K562 (cell line): ENCODE measurements around the gene AIM2.

Experiments used
- DLX4 ChIP-seq: fragments of 250-450 bp; sonication (Bioruptor Pico); IDR thresholded peaks from 2 replicates; pipeline ENCODE4 v1.6.1; 2021; ENCODE audit warnings: mild to moderate bottlenecking
- POLR2A ChIP-seq: fragments of 450-650 bp; conservative IDR thresholded peaks from 2 replicates; pipeline ENCODE4 v1.6.1; 2016
- YY1 ChIP-seq, 3 experiments: IDR thresholded peaks; 2 replicates each; pipeline ENCODE4 v1.6.1; 2011; ENCODE audit warnings: low read length in 2 of 3, mild to moderate bottlenecking in 2 of 3, moderate library complexity in 2 of 3, borderline replicate concordance in 1 of 3, control low read depth in 1 of 3, low read depth in 1 of 3; ENCODE audit not compliant: insufficient read depth in 3 of 3, insufficient replicate concordance in 2 of 3, control insufficient read depth in 1 of 3, insufficient read length in 1 of 3; ENCODE audit errors: extremely low read depth in 1 of 3
- ZNF121 ChIP-seq: sonication (generic); formaldehyde crosslinking; conservative IDR thresholded peaks from 2 replicates; pipeline ENCODE4 v1.8.0; 2022; ENCODE audit warnings: missing genetic modification reagents
- TF ChIP-seq, protein P1 (sequence below), 2 experiments: fragments of 450-650 bp; IDR thresholded peaks; 2 replicates each; pipeline ENCODE4 v1.6.1; 2016

DNA sequence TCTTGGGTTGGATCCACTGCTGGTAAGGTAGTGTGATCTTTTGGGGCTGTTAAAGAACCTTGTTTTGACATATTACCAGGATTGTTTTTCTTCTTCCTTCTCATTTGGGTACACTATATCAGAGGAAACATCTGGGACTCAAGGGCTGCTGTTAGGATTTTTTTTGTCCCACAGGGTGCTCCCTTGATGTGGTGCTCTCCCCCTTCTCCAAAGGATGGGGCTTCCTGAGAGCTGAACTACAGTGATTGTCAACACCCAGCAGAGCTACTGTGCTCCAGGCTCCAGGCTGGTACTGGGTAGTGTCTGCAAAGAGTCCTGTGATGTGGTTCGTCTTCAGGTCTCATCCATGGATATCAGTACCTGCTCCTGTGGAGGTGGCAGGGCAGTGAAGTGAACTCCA is 46.3 kb downstream of the AIM2 start:
- TF ChIP-seq POLR2A = no peak
- TF ChIP-seq DLX4 = no peak
- TF ChIP-seq YY1 (IDR thresholded peaks at IDR 0.05; ENCODE audit: borderline replicate concordance in 1 of 3, control insufficient read depth in 1 of 3, extremely low read depth in 1 of 3, insufficient read depth in 3 of 3, insufficient read length in 1 of 3, insufficient replicate concordance in 2 of 3, low read depth in 1 of 3, low read length in 2 of 3) = no peak
- no peak for TF ChIP-seq ZNF121
- TF ChIP-seq, protein P1, sequence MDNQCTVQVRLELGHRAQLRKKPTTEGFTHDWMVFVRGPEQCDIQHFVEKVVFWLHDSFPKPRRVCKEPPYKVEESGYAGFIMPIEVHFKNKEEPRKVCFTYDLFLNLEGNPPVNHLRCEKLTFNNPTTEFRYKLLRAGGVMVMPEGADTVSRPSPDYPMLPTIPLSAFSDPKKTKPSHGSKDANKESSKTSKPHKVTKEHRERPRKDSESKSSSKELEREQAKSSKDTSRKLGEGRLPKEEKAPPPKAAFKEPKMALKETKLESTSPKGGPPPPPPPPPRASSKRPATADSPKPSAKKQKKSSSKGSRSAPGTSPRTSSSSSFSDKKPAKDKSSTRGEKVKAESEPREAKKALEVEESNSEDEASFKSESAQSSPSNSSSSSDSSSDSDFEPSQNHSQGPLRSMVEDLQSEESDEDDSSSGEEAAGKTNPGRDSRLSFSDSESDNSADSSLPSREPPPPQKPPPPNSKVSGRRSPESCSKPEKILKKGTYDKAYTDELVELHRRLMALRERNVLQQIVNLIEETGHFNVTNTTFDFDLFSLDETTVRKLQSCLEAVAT (IDR thresholded peaks at IDR 0.05) = no peak
